ENCODE results near the gene BANF2.

BANF2 gene

DNA sequence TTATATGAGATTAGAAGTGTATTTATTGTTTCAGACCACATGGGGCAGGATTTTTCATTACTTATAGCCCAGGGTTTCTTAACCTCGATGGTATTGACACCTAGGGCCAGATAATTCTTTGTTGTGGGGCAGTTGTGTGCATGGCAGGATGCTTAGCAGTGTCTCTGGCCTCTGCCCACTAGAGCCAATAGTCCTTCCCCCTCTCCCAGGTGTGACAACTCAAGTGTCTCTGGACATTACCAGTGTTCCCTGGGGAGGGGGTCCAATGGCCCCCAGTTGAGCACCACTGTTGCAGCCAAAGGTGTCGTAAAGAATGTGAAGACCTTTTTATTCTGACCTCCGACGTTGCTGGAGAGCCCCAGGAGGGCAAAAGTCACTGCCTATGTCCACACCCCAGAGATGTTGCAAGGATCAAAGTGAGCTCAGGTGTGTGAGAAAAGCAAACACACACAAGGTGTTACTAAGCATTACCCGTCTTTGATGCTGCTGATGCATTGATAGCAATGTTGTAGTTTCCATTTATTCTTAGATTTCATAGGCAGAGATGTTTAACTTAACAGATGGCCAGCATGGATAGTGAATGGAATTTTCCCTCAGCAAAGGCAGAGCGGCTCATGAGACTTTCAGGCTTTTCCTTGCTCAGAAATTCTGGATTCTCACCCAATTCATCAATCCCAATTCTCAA, 22.2 kb downstream of the BANF2 start:
- DNase-seq = no peak
- TF ChIP-seq, protein P1, sequence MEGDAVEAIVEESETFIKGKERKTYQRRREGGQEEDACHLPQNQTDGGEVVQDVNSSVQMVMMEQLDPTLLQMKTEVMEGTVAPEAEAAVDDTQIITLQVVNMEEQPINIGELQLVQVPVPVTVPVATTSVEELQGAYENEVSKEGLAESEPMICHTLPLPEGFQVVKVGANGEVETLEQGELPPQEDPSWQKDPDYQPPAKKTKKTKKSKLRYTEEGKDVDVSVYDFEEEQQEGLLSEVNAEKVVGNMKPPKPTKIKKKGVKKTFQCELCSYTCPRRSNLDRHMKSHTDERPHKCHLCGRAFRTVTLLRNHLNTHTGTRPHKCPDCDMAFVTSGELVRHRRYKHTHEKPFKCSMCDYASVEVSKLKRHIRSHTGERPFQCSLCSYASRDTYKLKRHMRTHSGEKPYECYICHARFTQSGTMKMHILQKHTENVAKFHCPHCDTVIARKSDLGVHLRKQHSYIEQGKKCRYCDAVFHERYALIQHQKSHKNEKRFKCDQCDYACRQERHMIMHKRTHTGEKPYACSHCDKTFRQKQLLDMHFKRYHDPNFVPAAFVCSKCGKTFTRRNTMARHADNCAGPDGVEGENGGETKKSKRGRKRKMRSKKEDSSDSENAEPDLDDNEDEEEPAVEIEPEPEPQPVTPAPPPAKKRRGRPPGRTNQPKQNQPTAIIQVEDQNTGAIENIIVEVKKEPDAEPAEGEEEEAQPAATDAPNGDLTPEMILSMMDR (IDR thresholded peaks at IDR 0.05) = no peak
- Mint-ChIP-seq H3K4me3 (no peak overlapping the region), H3K4me1 (no peaks in the 10 kb centered on the region), H3K36me3 (ENCODE audit: low read depth) (no peaks in the 10 kb centered on the region), H3K9me3 (no peaks in the 10 kb centered on the region), H3K27ac (no peak overlapping the region), H3K27me3 (ENCODE audit: low read depth, poor library complexity) (peaks cover 3% of the 10 kb centered on the region)

DNA sequence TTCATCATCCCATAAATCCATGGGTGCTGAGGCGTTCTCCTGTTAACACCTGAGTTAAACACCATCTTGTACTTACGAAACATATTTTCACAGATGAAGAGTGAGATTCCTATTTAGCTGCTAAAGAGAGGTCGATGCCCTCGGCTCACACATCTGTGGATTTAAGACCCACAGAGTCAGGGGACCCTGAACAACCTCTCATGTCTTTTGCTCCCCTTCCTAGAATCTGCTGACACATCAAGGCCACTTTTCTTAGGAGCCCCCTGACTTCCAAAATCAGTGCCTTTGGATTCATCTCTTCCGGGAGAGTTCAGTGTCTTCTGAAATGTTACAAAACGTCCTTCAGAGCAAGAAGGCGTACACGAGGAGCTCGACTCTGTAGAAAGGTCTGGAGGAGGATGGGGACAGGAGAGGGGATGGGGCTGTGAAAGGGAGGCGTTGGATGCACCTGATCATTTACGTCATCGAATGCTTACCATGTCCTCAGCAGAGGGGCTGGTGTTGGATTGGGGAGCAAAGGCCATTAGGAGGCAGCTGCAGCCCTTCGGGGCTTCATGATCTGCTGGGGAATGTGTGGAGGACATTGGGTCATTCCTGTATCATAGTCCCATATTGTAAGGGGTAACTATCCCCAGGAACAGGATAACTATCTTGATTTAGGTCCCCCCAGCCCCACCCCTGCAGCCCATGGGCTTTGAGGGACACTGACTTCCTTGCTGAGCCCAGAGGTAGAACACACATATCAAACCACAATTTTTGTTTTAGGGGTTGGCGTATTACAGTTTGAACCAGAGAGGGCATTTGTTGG, 22.9 kb downstream of the BANF2 start:
- TF ChIP-seq, protein P1 (IDR thresholded peaks at IDR 0.05) = no peak
- Mint-ChIP-seq H3K9me3 (no peaks in the 10 kb centered on the region), H3K27ac (no peak overlapping the region), H3K4me3 (no peak overlapping the region), H3K36me3 (ENCODE audit: low read depth) (no peaks in the 10 kb centered on the region), H3K4me1 (no peaks in the 10 kb centered on the region), H3K27me3 (ENCODE audit: low read depth, poor library complexity) (peaks cover 3% of the 10 kb centered on the region)
- DNase-seq = no peak

DNA sequence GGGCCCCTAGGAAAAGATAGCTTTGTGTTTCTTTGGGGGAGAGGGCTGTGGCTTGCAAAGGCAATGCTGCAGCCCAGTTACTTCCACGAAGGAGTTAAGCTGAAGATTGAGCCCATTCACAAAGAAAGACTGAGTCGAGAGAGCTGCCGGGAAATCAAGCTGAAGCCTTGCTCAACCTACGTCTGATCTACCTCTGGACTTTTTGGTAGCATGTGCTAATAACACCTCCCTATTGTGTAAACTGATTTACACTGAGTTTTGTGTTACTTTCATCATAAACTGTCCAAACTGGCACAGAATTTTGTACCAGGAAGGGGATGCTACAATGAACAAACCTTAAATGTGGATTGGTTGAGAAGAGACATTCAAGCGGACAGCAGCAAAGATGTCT, 23.5 kb downstream of the BANF2 start:
- Mint-ChIP-seq H3K4me1 (no peaks in the 10 kb centered on the region), H3K9me3 (no peaks in the 10 kb centered on the region), H3K27ac (no peak overlapping the region), H3K36me3 (ENCODE audit: low read depth) (no peaks in the 10 kb centered on the region), H3K27me3 (ENCODE audit: low read depth, poor library complexity) (peaks cover 6% of the 10 kb centered on the region), H3K4me3 (no peak overlapping the region)
- TF ChIP-seq, protein P1 (IDR thresholded peaks at IDR 0.05) = no peak
- no peak for DNase-seq

DNA sequence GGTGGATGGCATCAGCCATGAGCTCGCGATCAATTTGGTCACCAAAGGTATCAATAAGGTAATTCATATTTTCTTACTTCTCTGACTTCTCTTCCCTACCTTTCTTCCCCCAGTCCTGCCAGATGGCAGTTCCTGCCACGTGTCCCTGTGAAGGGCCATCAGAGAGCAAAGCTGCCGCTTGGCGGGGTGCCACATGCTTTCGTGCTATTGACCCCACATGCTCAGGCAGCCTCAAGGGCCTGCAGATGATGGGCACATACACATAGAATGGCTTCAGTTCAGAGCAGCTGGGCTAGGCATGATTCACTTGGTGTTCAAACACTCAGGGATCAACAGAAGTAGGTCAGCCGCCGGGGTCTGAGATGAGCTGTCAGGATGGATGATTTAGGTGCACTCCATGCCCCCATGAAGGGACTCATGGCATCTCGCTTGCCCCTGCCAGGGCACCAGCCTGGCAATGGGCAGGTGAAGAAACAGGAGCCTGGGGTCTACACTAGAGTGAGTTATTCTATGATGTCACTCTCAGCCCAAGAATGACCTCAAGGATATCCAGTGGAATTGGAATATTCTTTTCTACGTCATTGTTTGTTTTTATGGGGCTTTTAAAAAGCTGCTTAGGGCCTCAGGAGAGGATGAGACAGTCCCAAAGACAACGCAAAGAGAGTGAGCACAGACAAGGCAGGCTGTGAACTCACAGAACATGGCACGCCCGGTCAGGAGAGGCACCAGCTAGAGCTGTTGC, 25.5 kb downstream of the BANF2 start:
- DNase-seq = no peak
- no peak overlapping the region for H3K4me3 Mint-ChIP-seq
- TF ChIP-seq, protein P1 (IDR thresholded peaks at IDR 0.05) = no peak
- no peaks in the 10 kb centered on the region for H3K36me3 Mint-ChIP-seq (ENCODE audit: low read depth)
- no peaks in the 10 kb centered on the region for H3K4me1 Mint-ChIP-seq
- peaks cover 19% of the 10 kb centered on the region for H3K27me3 Mint-ChIP-seq (ENCODE audit: low read depth, poor library complexity)
- no peaks in the 10 kb centered on the region for H3K9me3 Mint-ChIP-seq
- H3K27ac Mint-ChIP-seq = no peak overlapping the region

DNA sequence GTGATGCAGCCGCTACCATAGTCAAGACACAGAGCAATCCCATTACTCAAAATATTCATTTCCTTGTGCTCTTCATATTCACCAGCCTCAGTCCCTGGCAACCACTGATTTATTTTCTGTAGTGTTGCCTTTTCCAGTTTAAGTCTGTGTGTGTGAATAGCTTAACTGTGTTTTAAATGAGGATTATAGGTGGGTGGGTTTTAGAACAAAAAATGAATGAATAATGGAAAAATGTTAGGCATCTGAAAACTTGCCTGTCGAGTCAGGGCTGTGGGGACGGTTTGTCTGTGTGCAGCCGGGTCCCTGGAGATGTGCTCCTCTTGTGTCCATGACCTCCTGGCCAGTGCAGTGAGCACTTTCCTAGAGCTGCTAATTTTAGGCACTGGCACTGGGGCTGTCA, 27.1 kb downstream of the BANF2 start:
- Mint-ChIP-seq H3K4me1 (peaks cover 5% of the 10 kb centered on the region), H3K4me3 (no peak overlapping the region), H3K27me3 (ENCODE audit: low read depth, poor library complexity) (peaks cover 23% of the 10 kb centered on the region), H3K9me3 (no peaks in the 10 kb centered on the region), H3K36me3 (ENCODE audit: low read depth) (no peaks in the 10 kb centered on the region), H3K27ac (no peak overlapping the region)
- TF ChIP-seq, protein P1 (IDR thresholded peaks at IDR 0.05) = no peak
- no peak for DNase-seq

Data from nephron progenitor cell (in vitro differentiated cells).